Measurements from ENCODE around the gene KIF5C.
A peak's percentile ranks its signal among the peaks of the same experiment; 100 is the strongest.

The KIF5C gene

GRCh38 chr2:148996805-148997204 lies 121.8 kb downstream of the KIF5C start:
- DNase-seq: no peak

- no peak for DNase-seq
These were observed 123.3 kb downstream of the KIF5C start for GRCh38 chr2:148998165-148998830.

- no peak for DNase-seq
These were observed 123.8 kb downstream of the KIF5C start for GRCh38 chr2:148998831-148999200.

- DNase-seq: no peak
These were observed 124.5 kb downstream of the KIF5C start for GRCh38 chr2:148999451-148999921.

GRCh38 chr2:149000158-149000938 lies 125.3 kb downstream of the KIF5C start:
- no peak for DNase-seq

- no peak for DNase-seq
These were observed 126.5 kb downstream of the KIF5C start for GRCh38 chr2:149001496-149001895.

- no peak for DNase-seq
These were observed 127.4 kb downstream of the KIF5C start for GRCh38 chr2:149002378-149002890.

- DNase-seq: no peak
These were observed 128.1 kb downstream of the KIF5C start for GRCh38 chr2:149002891-149003740.

GRCh38 chr2:149004836-149005235 lies 129.8 kb downstream of the KIF5C start:
- DNase-seq: no peak

- no peak for DNase-seq
These were observed 130.5 kb downstream of the KIF5C start for GRCh38 chr2:149005471-149006077.

- DNase-seq: no peak
These were observed 132.0 kb downstream of the KIF5C start for GRCh38 chr2:149006883-149007543.

- DNase-seq: no peak
These were observed 133.4 kb downstream of the KIF5C start for GRCh38 chr2:149008381-149008780.

GRCh38 chr2:149009576-149010461 lies 134.8 kb downstream of the KIF5C start:
- DNase-seq: no peak

- DNase-seq: no peak
These were observed 137.5 kb downstream of the KIF5C start for GRCh38 chr2:149012545-149012944.

- DNase-seq: no peak
These were observed 140.5 kb downstream of the KIF5C start for GRCh38 chr2:149015501-149015900.

GRCh38 chr2:149015926-149016563 lies 141.0 kb downstream of the KIF5C start:
- no peak for DNase-seq

GRCh38 chr2:149017116-149017985 lies 142.3 kb downstream of the KIF5C start:
- DNase-seq: peak; percentile 76

- DNase-seq: no peak
These were observed 144.0 kb downstream of the KIF5C start for GRCh38 chr2:149018981-149019380.

GRCh38 chr2:149019768-149020167 lies 144.7 kb downstream of the KIF5C start:
- DNase-seq: no peak

Measured in left hindlimb (tissue), 1 donor.